GM23338 (cell line): ENCODE data around the gene SUV39H2.

Experiments used
- CREB1 ChIP-seq: fragments of 250-450 bp; sonication (Bioruptor Pico); IDR thresholded peaks from 2 replicates; pipeline ENCODE4 v1.5.0; 2020; ENCODE audit warnings: low read depth, mild to moderate bottlenecking, moderate library complexity
- ETS1 ChIP-seq: IDR thresholded peaks from 2 replicates; pipeline ENCODE4 v1.6.1; 2016; ENCODE audit warnings: antibody characterized with exemption
- EZH2 ChIP-seq: fragments of 200-600 bp; sonication (generic); IDR thresholded peaks from one replicate; pipeline ENCODE4 v1.8.0; 2017; ENCODE audit warnings: antibody characterized with exemption, mild to moderate bottlenecking, low read depth; ENCODE audit not compliant: unreplicated experiment
- EZH2phosphoT487 ChIP-seq: fragments of 200-600 bp; sonication (generic); IDR thresholded peaks from one replicate; pipeline ENCODE4 v1.8.1; 2018; ENCODE audit warnings: antibody characterized with exemption; ENCODE audit not compliant: unreplicated experiment
- NANOG ChIP-seq: IDR thresholded peaks from 2 replicates; pipeline ENCODE4 v1.6.1; 2016; ENCODE audit warnings: antibody characterized with exemption, borderline replicate concordance
- POLR2AphosphoS5 ChIP-seq: IDR thresholded peaks from 2 replicates; pipeline ENCODE4 v1.6.1; 2016; ENCODE audit warnings: antibody characterized with exemption, low read depth
- REST ChIP-seq: IDR thresholded peaks from one replicate; pipeline ENCODE4 v1.6.1; 2018; ENCODE audit warnings: antibody characterized with exemption; ENCODE audit not compliant: unreplicated experiment
- TF ChIP-seq, protein P1 (sequence below), 2 experiments: fragments of 200-600 bp in 1 of 2; sonication (generic) in 1 of 2; conservative IDR thresholded peaks; 2 replicates each; pipeline versions ENCODE4 v1.5.1 to v1.6.1; 2016 to 2017; ENCODE audit warnings: antibody characterized with exemption in 2 of 2, low read depth in 2 of 2, mild to moderate bottlenecking in 2 of 2, moderate library complexity in 1 of 2

- TF ChIP-seq, protein P1, sequence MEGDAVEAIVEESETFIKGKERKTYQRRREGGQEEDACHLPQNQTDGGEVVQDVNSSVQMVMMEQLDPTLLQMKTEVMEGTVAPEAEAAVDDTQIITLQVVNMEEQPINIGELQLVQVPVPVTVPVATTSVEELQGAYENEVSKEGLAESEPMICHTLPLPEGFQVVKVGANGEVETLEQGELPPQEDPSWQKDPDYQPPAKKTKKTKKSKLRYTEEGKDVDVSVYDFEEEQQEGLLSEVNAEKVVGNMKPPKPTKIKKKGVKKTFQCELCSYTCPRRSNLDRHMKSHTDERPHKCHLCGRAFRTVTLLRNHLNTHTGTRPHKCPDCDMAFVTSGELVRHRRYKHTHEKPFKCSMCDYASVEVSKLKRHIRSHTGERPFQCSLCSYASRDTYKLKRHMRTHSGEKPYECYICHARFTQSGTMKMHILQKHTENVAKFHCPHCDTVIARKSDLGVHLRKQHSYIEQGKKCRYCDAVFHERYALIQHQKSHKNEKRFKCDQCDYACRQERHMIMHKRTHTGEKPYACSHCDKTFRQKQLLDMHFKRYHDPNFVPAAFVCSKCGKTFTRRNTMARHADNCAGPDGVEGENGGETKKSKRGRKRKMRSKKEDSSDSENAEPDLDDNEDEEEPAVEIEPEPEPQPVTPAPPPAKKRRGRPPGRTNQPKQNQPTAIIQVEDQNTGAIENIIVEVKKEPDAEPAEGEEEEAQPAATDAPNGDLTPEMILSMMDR (conservative IDR thresholded peaks at IDR 0.05; ENCODE audit: low read depth in 2 of 2) = no peak
- no peak for TF ChIP-seq EZH2
- TF ChIP-seq ETS1 = no peak
- no peak for TF ChIP-seq EZH2phosphoT487
- no peak for TF ChIP-seq NANOG
- TF ChIP-seq POLR2AphosphoS5 = no peak
- TF ChIP-seq REST = no peak
- TF ChIP-seq CREB1 (CRISPR knock-in tag) = no peak
Observed at GRCh38 chr10:14916600-14916999, 37.9 kb downstream of the SUV39H2 start.
